ENCODE measurements around the gene PIF1. TPM values are rescaled to one million over a fixed set of nuclear protein-coding genes. Genes with fewer than 3 reads are reported as not detected.

Gene PIF1
- total RNA-seq, 4 donors from 2014 or later: 0.16 to 4.0 (median 2.5) TPM

GRCh38 chr15:64842096-64842939 is 16.9 kb upstream of the PIF1 start:
- TF ChIP-seq CTCF (IDR thresholded peaks at IDR 0.05; ENCODE audit: low read depth): no peak

- no peak for TF ChIP-seq CTCF (IDR thresholded peaks at IDR 0.05; ENCODE audit: low read depth)
These were observed 16.1 kb upstream of the PIF1 start, which contains the start of gene PLEKHO2 for GRCh38 chr15:64841344-64842095. PLEKHO2 (plus strand) TSS chr15:64841915; CDS start chr15:64842017, 102 bp downstream.

DNA sequence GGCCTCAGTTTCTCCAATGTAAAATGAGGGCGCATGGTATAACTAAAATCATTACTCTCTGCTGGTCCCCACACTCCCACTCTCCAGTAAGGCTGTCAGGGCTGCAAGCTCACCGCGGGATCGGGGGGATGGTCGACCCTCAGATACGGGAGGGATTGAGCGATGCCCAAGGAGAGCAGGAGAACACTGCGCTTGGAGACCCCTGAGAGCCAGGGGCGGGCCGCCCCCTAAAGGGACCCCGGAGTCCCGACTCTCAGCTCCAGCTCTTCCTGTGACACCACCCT is 15.6 kb upstream of the PIF1 start:
- TF ChIP-seq CTCF (IDR thresholded peaks at IDR 0.05; ENCODE audit: low read depth): no peak

DNA sequence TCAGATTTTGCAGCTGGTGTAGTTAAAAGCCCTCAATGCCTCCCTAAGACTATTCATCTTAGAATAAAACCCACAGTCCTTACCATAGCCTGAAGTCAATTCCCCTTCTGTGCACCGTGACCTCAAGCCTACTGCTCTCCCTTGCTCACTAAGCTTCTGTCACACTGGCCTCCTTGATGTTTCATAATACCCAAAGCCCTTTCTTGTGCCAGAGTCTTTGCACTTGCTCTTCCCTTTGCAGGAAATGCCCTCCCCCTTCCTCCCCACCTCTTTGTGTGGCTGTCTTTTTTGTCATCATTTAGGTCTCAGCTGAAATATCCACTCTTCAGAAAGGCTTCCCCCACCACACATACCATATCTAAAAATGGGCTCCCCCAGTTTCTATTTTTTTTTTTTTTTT is 12.1 kb upstream of the PIF1 start:
- no peak for TF ChIP-seq CTCF (IDR thresholded peaks at IDR 0.05; ENCODE audit: low read depth)

DNA sequence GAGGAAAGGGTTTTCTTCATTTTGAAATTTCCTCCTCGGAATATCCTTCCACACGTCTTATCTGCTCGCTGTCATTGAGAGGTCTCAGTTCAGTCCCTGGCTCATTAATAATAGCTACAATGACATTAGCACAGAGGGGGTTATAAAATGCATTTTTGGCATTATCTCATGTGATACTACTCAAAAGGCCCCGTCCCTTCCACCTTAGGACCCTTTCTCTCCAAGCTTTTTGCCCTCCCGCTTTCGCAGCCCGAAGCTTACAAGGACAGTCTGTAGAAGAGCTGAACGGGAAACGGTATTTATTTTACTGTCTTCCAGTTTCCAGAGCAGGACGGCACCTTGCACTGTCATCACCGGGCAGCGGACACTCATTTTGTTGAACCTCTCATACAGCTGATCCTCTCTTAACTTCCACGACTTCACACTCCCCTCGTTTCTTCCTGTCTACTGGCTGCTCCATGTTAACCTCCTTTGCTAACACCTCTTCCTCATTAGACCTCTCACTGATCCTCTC is 10.6 kb upstream of the PIF1 start:
- no peak for TF ChIP-seq CTCF (IDR thresholded peaks at IDR 0.05; ENCODE audit: low read depth)

- TF ChIP-seq CTCF (IDR thresholded peaks at IDR 0.05; ENCODE audit: low read depth): no peak
These were observed 8.2 kb upstream of the PIF1 start for GRCh38 chr15:64833690-64834089.

DNA sequence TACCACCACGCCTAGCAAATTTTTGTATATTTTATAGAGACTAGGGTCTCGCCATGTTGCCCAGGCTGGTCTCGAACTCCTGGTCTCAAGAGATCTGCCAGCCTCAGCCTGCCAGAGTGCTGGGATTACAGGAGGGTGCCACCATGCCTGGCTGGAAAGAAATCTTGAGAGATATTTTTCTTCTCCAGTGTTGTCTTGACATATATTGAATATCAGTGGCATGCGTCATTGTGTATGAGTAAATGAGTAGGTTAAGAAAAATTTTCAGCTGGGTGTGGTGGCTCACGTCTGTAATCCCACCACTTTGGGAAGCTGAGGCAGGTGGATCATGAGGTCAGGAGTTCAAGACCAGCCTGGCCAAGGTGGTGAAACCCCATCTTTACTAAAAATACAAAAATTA is 3.5 kb upstream of the PIF1 start:
- TF ChIP-seq CTCF (IDR thresholded peaks at IDR 0.05; ENCODE audit: low read depth): no peak

All from subcutaneous adipose tissue (tissue), 4 donors.